ENCODE results near the gene PEX12. TPM values are rescaled to one million over a fixed set of nuclear protein-coding genes. Genes with fewer than 3 reads are reported as not detected.

PEX12 gene
- total and polyA plus RNA-seq, 9 of the 15 experiments (the other 6 are each of a cell fraction or from before 2014, with no cell fraction given), result 4.0 to 12.4 (median 6.4) TPM

DNA sequence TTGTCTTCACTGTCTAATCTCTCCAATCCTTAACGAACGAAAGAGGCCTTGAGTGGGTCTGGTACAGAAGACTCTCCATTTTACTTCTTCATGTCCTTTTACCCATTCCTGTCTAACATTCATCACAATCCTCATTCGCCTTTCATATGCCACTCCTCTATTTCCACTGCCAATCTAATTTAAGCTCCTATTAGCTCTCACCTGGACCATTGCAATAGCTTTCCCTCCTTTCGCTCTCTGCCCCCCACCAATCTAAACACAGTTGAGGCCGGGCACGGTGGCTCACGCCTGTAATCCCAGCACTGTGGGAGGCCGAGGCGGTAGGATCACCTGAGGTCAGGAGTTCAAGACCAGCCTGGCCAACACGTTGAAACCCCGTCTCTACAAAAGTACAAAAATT is 11.4 kb downstream of the PEX12 start (continued):
- TF ChIP-seq JUN (IDR thresholded peaks at IDR 0.05; ENCODE audit: borderline replicate concordance, low read depth, low read length) (no peak), JUN (CRISPR knock-in tag; IDR thresholded peaks at IDR 0.05; ENCODE audit: borderline replicate concordance) (no peak), NR2C1 (IDR thresholded peaks at IDR 0.05) (no peak), NR2C1 (tag; IDR thresholded peaks at IDR 0.05) (peak; percentile 21; the same call in 1 of the 2 replicates), MTA1 (IDR thresholded peaks at IDR 0.05; ENCODE audit: borderline replicate concordance) (no peak), ESRRB (CRISPR knock-in tag; IDR thresholded peaks at IDR 0.05; ENCODE audit: borderline replicate concordance) (no peak), SMARCB1 (IDR thresholded peaks at IDR 0.05; ENCODE audit: insufficient read length, low read depth) (no peak), HNRNPK (IDR thresholded peaks at IDR 0.05; ENCODE audit: low read depth, low read length, poor library complexity, severe bottlenecking) (no peak), ZEB2 (IDR thresholded peaks at IDR 0.05) (no peak), ZNF121 (CRISPR knock-in tag; conservative IDR thresholded peaks at IDR 0.05) (no peak), CAMTA2 (CRISPR knock-in tag; conservative IDR thresholded peaks at IDR 0.05) (no peak), ZNF217 (CRISPR knock-in tag; IDR thresholded peaks at IDR 0.05) (no peak), BRD9 (IDR thresholded peaks at IDR 0.05; ENCODE audit: low read depth, partially characterized antibody) (peak; percentile 16), KDM2B (CRISPR knock-in tag; IDR thresholded peaks at IDR 0.05) (no peak)
- TF ChIP-seq, protein P1, sequence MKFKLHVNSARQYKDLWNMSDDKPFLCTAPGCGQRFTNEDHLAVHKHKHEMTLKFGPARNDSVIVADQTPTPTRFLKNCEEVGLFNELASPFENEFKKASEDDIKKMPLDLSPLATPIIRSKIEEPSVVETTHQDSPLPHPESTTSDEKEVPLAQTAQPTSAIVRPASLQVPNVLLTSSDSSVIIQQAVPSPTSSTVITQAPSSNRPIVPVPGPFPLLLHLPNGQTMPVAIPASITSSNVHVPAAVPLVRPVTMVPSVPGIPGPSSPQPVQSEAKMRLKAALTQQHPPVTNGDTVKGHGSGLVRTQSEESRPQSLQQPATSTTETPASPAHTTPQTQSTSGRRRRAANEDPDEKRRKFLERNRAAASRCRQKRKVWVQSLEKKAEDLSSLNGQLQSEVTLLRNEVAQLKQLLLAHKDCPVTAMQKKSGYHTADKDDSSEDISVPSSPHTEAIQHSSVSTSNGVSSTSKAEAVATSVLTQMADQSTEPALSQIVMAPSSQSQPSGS (CRISPR knock-in tag; IDR thresholded peaks at IDR 0.05), result no peak
- TF ChIP-seq, protein P2, sequence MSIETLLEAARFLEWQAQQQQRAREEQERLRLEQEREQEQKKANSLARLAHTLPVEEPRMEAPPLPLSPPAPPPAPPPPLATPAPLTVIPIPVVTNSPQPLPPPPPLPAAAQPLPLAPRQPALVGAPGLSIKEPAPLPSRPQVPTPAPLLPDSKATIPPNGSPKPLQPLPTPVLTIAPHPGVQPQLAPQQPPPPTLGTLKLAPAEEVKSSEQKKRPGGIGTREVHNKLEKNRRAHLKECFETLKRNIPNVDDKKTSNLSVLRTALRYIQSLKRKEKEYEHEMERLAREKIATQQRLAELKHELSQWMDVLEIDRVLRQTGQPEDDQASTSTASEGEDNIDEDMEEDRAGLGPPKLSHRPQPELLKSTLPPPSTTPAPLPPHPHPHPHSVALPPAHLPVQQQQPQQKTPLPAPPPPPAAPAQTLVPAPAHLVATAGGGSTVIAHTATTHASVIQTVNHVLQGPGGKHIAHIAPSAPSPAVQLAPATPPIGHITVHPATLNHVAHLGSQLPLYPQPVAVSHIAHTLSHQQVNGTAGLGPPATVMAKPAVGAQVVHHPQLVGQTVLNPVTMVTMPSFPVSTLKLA (conservative IDR thresholded peaks at IDR 0.05), result no peak
- TF ChIP-seq, protein P3, sequence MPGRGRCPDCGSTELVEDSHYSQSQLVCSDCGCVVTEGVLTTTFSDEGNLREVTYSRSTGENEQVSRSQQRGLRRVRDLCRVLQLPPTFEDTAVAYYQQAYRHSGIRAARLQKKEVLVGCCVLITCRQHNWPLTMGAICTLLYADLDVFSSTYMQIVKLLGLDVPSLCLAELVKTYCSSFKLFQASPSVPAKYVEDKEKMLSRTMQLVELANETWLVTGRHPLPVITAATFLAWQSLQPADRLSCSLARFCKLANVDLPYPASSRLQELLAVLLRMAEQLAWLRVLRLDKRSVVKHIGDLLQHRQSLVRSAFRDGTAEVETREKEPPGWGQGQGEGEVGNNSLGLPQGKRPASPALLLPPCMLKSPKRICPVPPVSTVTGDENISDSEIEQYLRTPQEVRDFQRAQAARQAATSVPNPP (IDR thresholded peaks at IDR 0.05; ENCODE audit: borderline replicate concordance, insufficient read depth, insufficient read length), result no peak
- TF ChIP-seq, protein P4, sequence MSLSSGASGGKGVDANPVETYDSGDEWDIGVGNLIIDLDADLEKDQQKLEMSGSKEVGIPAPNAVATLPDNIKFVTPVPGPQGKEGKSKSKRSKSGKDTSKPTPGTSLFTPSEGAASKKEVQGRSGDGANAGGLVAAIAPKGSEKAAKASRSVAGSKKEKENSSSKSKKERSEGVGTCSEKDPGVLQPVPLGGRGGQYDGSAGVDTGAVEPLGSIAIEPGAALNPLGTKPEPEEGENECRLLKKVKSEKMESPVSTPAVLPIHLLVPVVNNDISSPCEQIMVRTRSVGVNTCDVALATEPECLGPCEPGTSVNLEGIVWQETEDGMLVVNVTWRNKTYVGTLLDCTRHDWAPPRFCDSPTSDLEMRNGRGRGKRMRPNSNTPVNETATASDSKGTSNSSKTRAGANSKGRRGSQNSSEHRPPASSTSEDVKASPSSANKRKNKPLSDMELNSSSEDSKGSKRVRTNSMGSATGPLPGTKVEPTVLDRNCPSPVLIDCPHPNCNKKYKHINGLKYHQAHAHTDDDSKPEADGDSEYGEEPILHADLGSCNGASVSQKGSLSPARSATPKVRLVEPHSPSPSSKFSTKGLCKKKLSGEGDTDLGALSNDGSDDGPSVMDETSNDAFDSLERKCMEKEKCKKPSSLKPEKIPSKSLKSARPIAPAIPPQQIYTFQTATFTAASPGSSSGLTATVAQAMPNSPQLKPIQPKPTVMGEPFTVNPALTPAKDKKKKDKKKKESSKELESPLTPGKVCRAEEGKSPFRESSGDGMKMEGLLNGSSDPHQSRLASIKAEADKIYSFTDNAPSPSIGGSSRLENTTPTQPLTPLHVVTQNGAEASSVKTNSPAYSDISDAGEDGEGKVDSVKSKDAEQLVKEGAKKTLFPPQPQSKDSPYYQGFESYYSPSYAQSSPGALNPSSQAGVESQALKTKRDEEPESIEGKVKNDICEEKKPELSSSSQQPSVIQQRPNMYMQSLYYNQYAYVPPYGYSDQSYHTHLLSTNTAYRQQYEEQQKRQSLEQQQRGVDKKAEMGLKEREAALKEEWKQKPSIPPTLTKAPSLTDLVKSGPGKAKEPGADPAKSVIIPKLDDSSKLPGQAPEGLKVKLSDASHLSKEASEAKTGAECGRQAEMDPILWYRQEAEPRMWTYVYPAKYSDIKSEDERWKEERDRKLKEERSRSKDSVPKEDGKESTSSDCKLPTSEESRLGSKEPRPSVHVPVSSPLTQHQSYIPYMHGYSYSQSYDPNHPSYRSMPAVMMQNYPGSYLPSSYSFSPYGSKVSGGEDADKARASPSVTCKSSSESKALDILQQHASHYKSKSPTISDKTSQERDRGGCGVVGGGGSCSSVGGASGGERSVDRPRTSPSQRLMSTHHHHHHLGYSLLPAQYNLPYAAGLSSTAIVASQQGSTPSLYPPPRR (CRISPR knock-in tag; IDR thresholded peaks at IDR 0.05; ENCODE audit: borderline replicate concordance), result no peak
- TF ChIP-seq, protein P5, sequence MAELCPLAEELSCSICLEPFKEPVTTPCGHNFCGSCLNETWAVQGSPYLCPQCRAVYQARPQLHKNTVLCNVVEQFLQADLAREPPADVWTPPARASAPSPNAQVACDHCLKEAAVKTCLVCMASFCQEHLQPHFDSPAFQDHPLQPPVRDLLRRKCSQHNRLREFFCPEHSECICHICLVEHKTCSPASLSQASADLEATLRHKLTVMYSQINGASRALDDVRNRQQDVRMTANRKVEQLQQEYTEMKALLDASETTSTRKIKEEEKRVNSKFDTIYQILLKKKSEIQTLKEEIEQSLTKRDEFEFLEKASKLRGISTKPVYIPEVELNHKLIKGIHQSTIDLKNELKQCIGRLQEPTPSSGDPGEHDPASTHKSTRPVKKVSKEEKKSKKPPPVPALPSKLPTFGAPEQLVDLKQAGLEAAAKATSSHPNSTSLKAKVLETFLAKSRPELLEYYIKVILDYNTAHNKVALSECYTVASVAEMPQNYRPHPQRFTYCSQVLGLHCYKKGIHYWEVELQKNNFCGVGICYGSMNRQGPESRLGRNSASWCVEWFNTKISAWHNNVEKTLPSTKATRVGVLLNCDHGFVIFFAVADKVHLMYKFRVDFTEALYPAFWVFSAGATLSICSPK (IDR thresholded peaks at IDR 0.05; ENCODE audit: borderline replicate concordance), result peak; percentile 55; the same call in 1 of the 2 replicates

Measured in K562 (cell line).